DOHH2 (cell line): Measurements from ENCODE around the gene CSRNP2.

Experiments
- CTCF ChIP-seq: fragments of 200-600 bp; sonication (generic); IDR thresholded peaks from one replicate; pipeline ENCODE4 v1.5.1; 2014; ENCODE audit warnings: antibody characterized with exemption, mild to moderate bottlenecking, low read depth, low read length; ENCODE audit not compliant: poor library complexity, severe bottlenecking
- EZH2phosphoT487 ChIP-seq: fragments of 200-600 bp; sonication (generic); IDR thresholded peaks from 2 replicates; pipeline ENCODE4 v1.6.1; 2017; ENCODE audit warnings: borderline replicate concordance, mild to moderate bottlenecking, antibody characterized with exemption, low read length, moderate library complexity, mixed read lengths

GRCh38 chr12:51070004-51070403 is 13.4 kb downstream of the CSRNP2 start:
- TF ChIP-seq CTCF (no peak), EZH2phosphoT487 (no peak)
